ENCODE results near the gene HS3ST2.

GRCh38 chr16:22787466-22788192 lies 26.3 kb upstream of the HS3ST2 start:
- TF ChIP-seq CTCF (IDR thresholded peaks at IDR 0.05; ENCODE audit: insufficient read depth, low read depth, low read length) (no peak), EZH2 (IDR thresholded peaks at IDR 0.05; ENCODE audit: insufficient read depth, low read length) (no peak)
